Breast epithelium (tissue), 3 donors: ENCODE data around the gene KCTD1.

ENCODE experiments used
- POLR2A ChIP-seq: fragments of 450-650 bp; IDR thresholded peaks from one replicate; pipeline ENCODE4 v1.6.1; 2016; ENCODE audit warnings: antibody characterized with exemption, mild to moderate bottlenecking, moderate library complexity
- POLR2AphosphoS5 ChIP-seq, 3 donors: sonication (generic); formaldehyde crosslinking; IDR thresholded peaks; one replicate each; pipeline ENCODE4 v1.6.1; 2017; ENCODE audit warnings: antibody characterized with exemption in 3 of 3
- TF ChIP-seq, protein P1 (sequence below), 3 donors: fragments of 450-650 bp; IDR thresholded peaks; one replicate each; pipeline ENCODE4 v1.5.1; 2016 to 2017; ENCODE audit warnings: antibody characterized with exemption in 3 of 3, mild to moderate bottlenecking in 3 of 3, moderate library complexity in 3 of 3

DNA sequence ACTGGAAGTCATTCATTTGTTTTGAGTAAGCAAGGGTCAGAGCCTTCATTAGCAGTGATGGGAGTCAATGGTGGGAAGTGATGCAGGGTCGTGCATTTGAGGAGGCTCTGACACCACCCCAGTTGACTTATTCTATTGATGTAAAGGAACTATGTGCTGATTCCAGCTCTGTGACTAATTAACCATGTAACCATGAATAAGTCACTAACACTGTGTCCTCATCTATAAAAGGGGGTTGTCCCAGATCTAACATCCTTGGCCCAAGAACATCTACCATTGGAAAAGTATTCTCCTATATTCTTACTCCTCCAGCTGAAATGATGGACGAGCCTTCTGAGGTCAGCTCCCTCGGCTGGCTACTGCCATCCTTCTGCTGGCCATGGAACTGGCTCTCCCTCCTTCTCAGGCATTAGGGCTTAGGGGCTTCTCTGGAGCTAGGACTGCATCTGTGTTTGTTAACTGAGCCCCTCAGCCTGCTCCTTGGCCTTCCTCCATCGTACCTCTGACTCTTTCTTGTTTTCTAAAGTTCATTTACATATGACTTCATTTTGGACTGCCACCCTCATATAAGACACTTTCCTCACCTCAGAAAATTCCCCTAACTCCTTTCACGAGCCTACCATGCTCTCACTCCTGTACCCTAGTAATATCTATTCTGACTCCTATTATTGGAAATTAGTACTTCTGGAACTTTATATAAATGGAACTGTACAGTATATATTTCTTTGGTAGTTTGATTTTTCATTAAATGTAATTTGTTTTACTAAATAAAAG, 115.5 kb downstream of the KCTD1 start:
- TF ChIP-seq, protein P1, sequence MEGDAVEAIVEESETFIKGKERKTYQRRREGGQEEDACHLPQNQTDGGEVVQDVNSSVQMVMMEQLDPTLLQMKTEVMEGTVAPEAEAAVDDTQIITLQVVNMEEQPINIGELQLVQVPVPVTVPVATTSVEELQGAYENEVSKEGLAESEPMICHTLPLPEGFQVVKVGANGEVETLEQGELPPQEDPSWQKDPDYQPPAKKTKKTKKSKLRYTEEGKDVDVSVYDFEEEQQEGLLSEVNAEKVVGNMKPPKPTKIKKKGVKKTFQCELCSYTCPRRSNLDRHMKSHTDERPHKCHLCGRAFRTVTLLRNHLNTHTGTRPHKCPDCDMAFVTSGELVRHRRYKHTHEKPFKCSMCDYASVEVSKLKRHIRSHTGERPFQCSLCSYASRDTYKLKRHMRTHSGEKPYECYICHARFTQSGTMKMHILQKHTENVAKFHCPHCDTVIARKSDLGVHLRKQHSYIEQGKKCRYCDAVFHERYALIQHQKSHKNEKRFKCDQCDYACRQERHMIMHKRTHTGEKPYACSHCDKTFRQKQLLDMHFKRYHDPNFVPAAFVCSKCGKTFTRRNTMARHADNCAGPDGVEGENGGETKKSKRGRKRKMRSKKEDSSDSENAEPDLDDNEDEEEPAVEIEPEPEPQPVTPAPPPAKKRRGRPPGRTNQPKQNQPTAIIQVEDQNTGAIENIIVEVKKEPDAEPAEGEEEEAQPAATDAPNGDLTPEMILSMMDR (IDR thresholded peaks at IDR 0.05), result no peak
- TF ChIP-seq POLR2A (no peak), POLR2AphosphoS5 (IDR thresholded peaks at IDR 0.05) (no peak)
